Uterus (tissue), 2 donors: ENCODE data around the gene CAMK1D.

Experiments
- CTCF ChIP-seq, 4 experiments: fragments of 200-600 bp in 2 of 4; fragments of 450-650 bp in 2 of 4; sonication (generic) in 2 of 4; IDR thresholded peaks; one replicate each; pipeline ENCODE4 v1.5.1; 2016 to 2019; ENCODE audit warnings: antibody characterized with exemption in 4 of 4, mild to moderate bottlenecking in 2 of 4, moderate library complexity in 1 of 4
- POLR2A ChIP-seq, 2 donors: fragments of 450-650 bp; IDR thresholded peaks; one replicate each; pipeline ENCODE4 v1.6.1; 2016; ENCODE audit warnings: antibody characterized with exemption in 2 of 2, mild to moderate bottlenecking in 1 of 2, moderate library complexity in 1 of 2

GRCh38 chr10:12590675-12591659 is 241.6 kb downstream of the CAMK1D start:
- no peak for TF ChIP-seq CTCF (IDR thresholded peaks at IDR 0.05)
- TF ChIP-seq POLR2A (IDR thresholded peaks at IDR 0.05): no peak
